AG04450 (cell line): ENCODE data around the gene ZMYM1. TPM values are rescaled to one million over a fixed set of nuclear protein-coding genes. Genes with fewer than 3 reads are reported as not detected.
"Not testable (repeated sequence)": the region's sequence is repeated elsewhere in the genome, so short reads cannot be mapped to it uniquely, and the experiment has no call there.

Source experiments
- CTCF ChIA-PET: fragments of 300-600, 350-600 bp; formaldehyde crosslinking; extraction: SDS; loops from one replicate; lab custom pipeline; 2022; ENCODE audit warnings: antibody characterized with exemption, inconsistent platforms; lab: Charles Lee
- POLR2A ChIA-PET: fragments of 350-600 bp; formaldehyde crosslinking; extraction: SDS; loops from one replicate; lab custom pipeline; 2021; ENCODE audit warnings: antibody characterized with exemption, inconsistent platforms; lab: Yijun Ruan, JAX
- DNase-seq: peaks from one replicate; pipeline ENCODE4 v3.0.0-alpha.2; 2011; ENCODE audit warnings: low read depth, low spot score
- H3K27ac ChIP-seq: one replicate; pipeline ENCODE4 v1.5.1; 2012; ENCODE audit warnings: low read depth, low read length, control low read depth
- H3K27me3 ChIP-seq: one replicate; pipeline ENCODE4 v1.6.0; 2012; ENCODE audit warnings: low read length; ENCODE audit not compliant: control insufficient read depth, insufficient read depth
- H3K4me3 ChIP-seq: 2 replicates; pipeline ENCODE4 v1.5.1; 2011; ENCODE audit warnings: mild to moderate bottlenecking, low read depth, low read length, control low read depth
- H3K9me3 ChIP-seq: 2 replicates; pipeline ENCODE4 v1.5.1; 2012; ENCODE audit warnings: low read length; ENCODE audit not compliant: control insufficient read depth, insufficient read depth
- polyA plus RNA-seq: library from polyadenylated mRNA; depleted of rRNA; stranded (reverse); fragments of >200 nt; gene quantifications from 2 replicates; pipeline ENCODE4 v1.2.3, GENCODE V29; 2011; rRNA removed
- TF ChIP-seq, protein P1 (sequence below): IDR thresholded peaks from 2 replicates; pipeline ENCODE4 v1.5.1; 2011; ENCODE audit warnings: low read depth, low read length, control low read depth, inconsistent platforms

Gene ZMYM1
- polyA plus RNA-seq, 1 experiment, result 12.9 TPM

DNA sequence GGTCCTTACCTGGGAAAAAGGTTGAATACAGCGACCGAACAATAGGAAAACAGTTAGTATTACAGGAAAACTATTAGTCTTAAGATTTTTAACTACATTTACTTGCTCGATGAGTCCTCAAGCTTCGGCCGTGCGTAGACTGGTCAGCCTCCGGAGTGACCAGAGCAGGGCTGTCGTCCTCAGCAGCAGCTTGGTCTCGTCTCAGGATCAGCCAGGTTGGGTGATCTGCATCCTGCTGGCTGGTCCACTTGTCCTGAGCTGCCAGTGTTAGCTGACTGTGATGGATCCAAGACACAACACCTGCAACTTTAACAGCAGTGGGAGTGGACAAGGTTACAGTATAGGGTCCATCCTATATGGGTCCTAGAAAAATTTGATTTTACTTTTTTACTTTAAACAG is 63.5 kb downstream of the ZMYM1 start:
- H3K4me3 ChIP-seq, POLR2A ChIA-PET, H3K27ac ChIP-seq, DNase-seq, H3K27me3 ChIP-seq, H3K9me3 ChIP-seq: not testable (repeated sequence)
- CTCF ChIA-PET, result interaction anchor here (1.0 kb wide), 1 partner anchor 13 kb away, joined by 3 read pairs; no protein-coding TSS in a partner anchor

- H3K27me3 ChIP-seq, result peaks cover 3% of the 10 kb centered on the region
- H3K9me3 ChIP-seq, result no peaks in the 10 kb centered on the region
- no peak overlapping the region for H3K27ac ChIP-seq
- CTCF ChIA-PET, result no interaction called here
- DNase-seq, result no peak
- POLR2A ChIA-PET, result interaction anchor here (0.7 kb wide), 1 partner anchor 22 kb away, joined by 4 read pairs; no protein-coding TSS in a partner anchor
- no peak overlapping the region for H3K4me3 ChIP-seq
- TF ChIP-seq, protein P1, sequence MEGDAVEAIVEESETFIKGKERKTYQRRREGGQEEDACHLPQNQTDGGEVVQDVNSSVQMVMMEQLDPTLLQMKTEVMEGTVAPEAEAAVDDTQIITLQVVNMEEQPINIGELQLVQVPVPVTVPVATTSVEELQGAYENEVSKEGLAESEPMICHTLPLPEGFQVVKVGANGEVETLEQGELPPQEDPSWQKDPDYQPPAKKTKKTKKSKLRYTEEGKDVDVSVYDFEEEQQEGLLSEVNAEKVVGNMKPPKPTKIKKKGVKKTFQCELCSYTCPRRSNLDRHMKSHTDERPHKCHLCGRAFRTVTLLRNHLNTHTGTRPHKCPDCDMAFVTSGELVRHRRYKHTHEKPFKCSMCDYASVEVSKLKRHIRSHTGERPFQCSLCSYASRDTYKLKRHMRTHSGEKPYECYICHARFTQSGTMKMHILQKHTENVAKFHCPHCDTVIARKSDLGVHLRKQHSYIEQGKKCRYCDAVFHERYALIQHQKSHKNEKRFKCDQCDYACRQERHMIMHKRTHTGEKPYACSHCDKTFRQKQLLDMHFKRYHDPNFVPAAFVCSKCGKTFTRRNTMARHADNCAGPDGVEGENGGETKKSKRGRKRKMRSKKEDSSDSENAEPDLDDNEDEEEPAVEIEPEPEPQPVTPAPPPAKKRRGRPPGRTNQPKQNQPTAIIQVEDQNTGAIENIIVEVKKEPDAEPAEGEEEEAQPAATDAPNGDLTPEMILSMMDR, result no peak
Observed at GRCh38 chr1:35143737-35144508, 64.7 kb downstream of the ZMYM1 start.

- CTCF ChIA-PET, H3K4me3 ChIP-seq, H3K9me3 ChIP-seq, POLR2A ChIA-PET, H3K27ac ChIP-seq, H3K27me3 ChIP-seq, DNase-seq: not testable (repeated sequence)
Observed at GRCh38 chr1:35145892-35146549, 66.8 kb downstream of the ZMYM1 start.

GRCh38 chr1:35151220-35151619 is 72.0 kb downstream of the ZMYM1 start:
- POLR2A ChIA-PET, result no interaction called here
- CTCF ChIA-PET, result no interaction called here
- DNase-seq, result no peak
- TF ChIP-seq, protein P1, result no peak
- Histone ChIP-seq H3K9me3 (no peaks in the 10 kb centered on the region), H3K4me3 (no peak overlapping the region), H3K27ac (no peak overlapping the region), H3K27me3 (peaks cover 5% of the 10 kb centered on the region)

GRCh38 chr1:35164893-35165292 is 85.7 kb downstream of the ZMYM1 start:
- POLR2A ChIA-PET, result interaction anchor here (0.6 kb wide), 1 partner anchor 82 kb away, joined by 3 read pairs; no protein-coding TSS in a partner anchor
- no peak for DNase-seq
- Histone ChIP-seq H3K4me3 (no peak overlapping the region), H3K27me3 (no peaks in the 10 kb centered on the region), H3K9me3 (peaks cover 13% of the 10 kb centered on the region), H3K27ac (no peak overlapping the region)
- CTCF ChIA-PET, result no interaction called here
- TF ChIP-seq, protein P1, result no peak

Other genes starting within 250 kb of the ZMYM1 start
- 41.7 and 46.1 TPM in 2 replicates for gene SMIM12, start 219.6 kb upstream of the ZMYM1 start, polyA plus RNA-seq
- not detected in 2 replicates for gene DLGAP3, start 149.7 kb upstream of the ZMYM1 start, polyA plus RNA-seq
- gene TMEM35B, start 94.0 kb upstream of the ZMYM1 start, polyA plus RNA-seq, result 36.8 and 37.8 TPM in 2 replicates
- 12.1 and 12.2 TPM in 2 replicates for gene ZMYM6, start 47.4 kb upstream of the ZMYM1 start, polyA plus RNA-seq
- gene SFPQ, start 113.8 kb downstream of the ZMYM1 start, polyA plus RNA-seq, result 107 and 126 TPM in 2 replicates
- gene ZMYM4, start 189.3 kb downstream of the ZMYM1 start, polyA plus RNA-seq, result 40.3 and 58.3 TPM in 2 replicates